ENCODE data around the gene SYT1. TPM values are rescaled to one million over a fixed set of nuclear protein-coding genes. Genes with fewer than 3 reads are reported as not detected.

The SYT1 gene
- total and polyA plus RNA-seq, 2 experiments from 2014 or later = 48.7 to 51.7 TPM

GRCh38 chr12:79326663-79327062 lies 462.1 kb downstream of the SYT1 start:
- H3K27ac Mint-ChIP-seq = peak overlapping the region; percentile 85
- H3K79me2 ChIP-seq (replicated peaks; ENCODE audit: insufficient read depth) = no peaks in the 10 kb centered on the region

More at GRCh38 chr12:79326663-79327062, 462.1 kb downstream of the SYT1 start:
- Mint-ChIP-seq H3K4me1 (peaks cover 43% of the 10 kb centered on the region), H3K9me3 (no peaks in the 10 kb centered on the region), H3K36me3 (ENCODE audit: low read depth) (no peaks in the 10 kb centered on the region), H3K4me3 (no peak overlapping the region), H3K27me3 (ENCODE audit: insufficient read depth, low read depth, poor library complexity) (no peaks in the 10 kb centered on the region)
- Histone ChIP-seq H3K27ac (ENCODE audit: low read depth) (no peak overlapping the region), H3K4me1 (ENCODE audit: insufficient read depth) (peaks cover 41% of the 10 kb centered on the region), H3K27me3 (ENCODE audit: insufficient read depth) (no peaks in the 10 kb centered on the region), H4K20me1 (replicated peaks; ENCODE audit: insufficient read depth) (no peaks in the 10 kb centered on the region), H3K4me2 (no peak overlapping the region), H2AFZ (no peak overlapping the region), H3K9me2 (ENCODE audit: insufficient read depth) (no peaks in the 10 kb centered on the region), H3F3A (replicated peaks; ENCODE audit: low read depth) (no peaks in the 10 kb centered on the region), H3K36me3 (ENCODE audit: insufficient read depth) (no peaks in the 10 kb centered on the region), H3K4me3 (no peak overlapping the region)
- TF ChIP-seq CREB1 (CRISPR knock-in tag; IDR thresholded peaks at IDR 0.05; ENCODE audit: low read depth) (no peak), EZH2 (IDR thresholded peaks at IDR 0.05; ENCODE audit: low read depth, unreplicated experiment) (no peak), STAT1 (IDR thresholded peaks at IDR 0.05; ENCODE audit: unreplicated experiment) (no peak), EZH2phosphoT487 (IDR thresholded peaks at IDR 0.05; ENCODE audit: unreplicated experiment) (no peak), POLR2AphosphoS5 (IDR thresholded peaks at IDR 0.05; ENCODE audit: low read depth) (no peak), ZNF462 (CRISPR knock-in tag; IDR thresholded peaks at IDR 0.05) (no peak), ZNF114 (CRISPR knock-in tag; IDR thresholded peaks at IDR 0.05) (no peak), ZNF331 (CRISPR knock-in tag; IDR thresholded peaks at IDR 0.05; ENCODE audit: low read depth) (no peak), CTCF (conservative IDR thresholded peaks at IDR 0.05; ENCODE audit: low read depth in 2 of 2) (no peak), JUNB (IDR thresholded peaks at IDR 0.05; ENCODE audit: unreplicated experiment) (no peak), NANOG (IDR thresholded peaks at IDR 0.05; ENCODE audit: borderline replicate concordance) (no peak), REST (IDR thresholded peaks at IDR 0.05; ENCODE audit: unreplicated experiment) (no peak)
- TF ChIP-seq, protein P1, sequence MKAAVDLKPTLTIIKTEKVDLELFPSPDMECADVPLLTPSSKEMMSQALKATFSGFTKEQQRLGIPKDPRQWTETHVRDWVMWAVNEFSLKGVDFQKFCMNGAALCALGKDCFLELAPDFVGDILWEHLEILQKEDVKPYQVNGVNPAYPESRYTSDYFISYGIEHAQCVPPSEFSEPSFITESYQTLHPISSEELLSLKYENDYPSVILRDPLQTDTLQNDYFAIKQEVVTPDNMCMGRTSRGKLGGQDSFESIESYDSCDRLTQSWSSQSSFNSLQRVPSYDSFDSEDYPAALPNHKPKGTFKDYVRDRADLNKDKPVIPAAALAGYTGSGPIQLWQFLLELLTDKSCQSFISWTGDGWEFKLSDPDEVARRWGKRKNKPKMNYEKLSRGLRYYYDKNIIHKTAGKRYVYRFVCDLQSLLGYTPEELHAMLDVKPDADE (IDR thresholded peaks at IDR 0.05) = no peak
- DNase-seq (ENCODE audit: low spot score) = no peak
- ATAC-seq = no peak
